ENCODE results near the gene CYFIP2.

Gene CYFIP2

DNA sequence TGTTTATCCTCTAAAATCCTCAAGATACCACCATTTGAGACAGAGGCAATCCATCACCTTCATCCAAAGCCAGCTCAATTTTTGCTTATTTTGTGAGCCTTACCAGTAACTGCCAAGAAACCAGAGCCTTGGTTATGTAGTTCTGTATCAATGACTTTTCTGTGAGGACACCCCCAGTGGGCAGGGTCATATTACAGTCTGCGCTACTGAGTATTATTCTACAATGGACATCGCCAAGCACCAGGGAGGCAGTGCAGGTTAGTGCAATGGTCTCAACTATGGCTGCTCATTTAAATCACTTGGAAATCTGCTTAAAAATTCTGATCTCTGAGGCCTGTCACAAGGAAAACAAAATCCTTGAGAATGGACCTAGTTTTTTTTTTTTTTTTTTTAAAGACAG lies 103.6 kb downstream of the CYFIP2 start:
- no peaks in the 10 kb centered on the region for H3K4me1 ChIP-seq (ENCODE audit: low read depth, poor library complexity, severe bottlenecking)
- H2AFZ ChIP-seq (ENCODE audit: low read depth) = no peak overlapping the region
- H3K36me3 ChIP-seq (ENCODE audit: insufficient read depth) = no peaks in the 10 kb centered on the region
- no peaks in the 10 kb centered on the region for H3K79me2 ChIP-seq (ENCODE audit: insufficient read depth, low read depth)
- H3K27ac ChIP-seq = no peak overlapping the region
- no peak overlapping the region for H3K4me2 ChIP-seq
- TF ChIP-seq, protein P1, sequence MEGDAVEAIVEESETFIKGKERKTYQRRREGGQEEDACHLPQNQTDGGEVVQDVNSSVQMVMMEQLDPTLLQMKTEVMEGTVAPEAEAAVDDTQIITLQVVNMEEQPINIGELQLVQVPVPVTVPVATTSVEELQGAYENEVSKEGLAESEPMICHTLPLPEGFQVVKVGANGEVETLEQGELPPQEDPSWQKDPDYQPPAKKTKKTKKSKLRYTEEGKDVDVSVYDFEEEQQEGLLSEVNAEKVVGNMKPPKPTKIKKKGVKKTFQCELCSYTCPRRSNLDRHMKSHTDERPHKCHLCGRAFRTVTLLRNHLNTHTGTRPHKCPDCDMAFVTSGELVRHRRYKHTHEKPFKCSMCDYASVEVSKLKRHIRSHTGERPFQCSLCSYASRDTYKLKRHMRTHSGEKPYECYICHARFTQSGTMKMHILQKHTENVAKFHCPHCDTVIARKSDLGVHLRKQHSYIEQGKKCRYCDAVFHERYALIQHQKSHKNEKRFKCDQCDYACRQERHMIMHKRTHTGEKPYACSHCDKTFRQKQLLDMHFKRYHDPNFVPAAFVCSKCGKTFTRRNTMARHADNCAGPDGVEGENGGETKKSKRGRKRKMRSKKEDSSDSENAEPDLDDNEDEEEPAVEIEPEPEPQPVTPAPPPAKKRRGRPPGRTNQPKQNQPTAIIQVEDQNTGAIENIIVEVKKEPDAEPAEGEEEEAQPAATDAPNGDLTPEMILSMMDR (conservative IDR thresholded peaks at IDR 0.05; ENCODE audit: low read depth, low read length) = no peak
- no peaks in the 10 kb centered on the region for H4K20me1 ChIP-seq (ENCODE audit: insufficient read depth)
- H3K27me3 ChIP-seq (ENCODE audit: insufficient read depth, low read depth) = no peaks in the 10 kb centered on the region
- H3K9ac ChIP-seq = no peak overlapping the region
- H3K4me3 ChIP-seq (IDR thresholded peaks at IDR 0.05; ENCODE audit: insufficient read depth, low read depth, low read length) = no peak overlapping the region

DNA sequence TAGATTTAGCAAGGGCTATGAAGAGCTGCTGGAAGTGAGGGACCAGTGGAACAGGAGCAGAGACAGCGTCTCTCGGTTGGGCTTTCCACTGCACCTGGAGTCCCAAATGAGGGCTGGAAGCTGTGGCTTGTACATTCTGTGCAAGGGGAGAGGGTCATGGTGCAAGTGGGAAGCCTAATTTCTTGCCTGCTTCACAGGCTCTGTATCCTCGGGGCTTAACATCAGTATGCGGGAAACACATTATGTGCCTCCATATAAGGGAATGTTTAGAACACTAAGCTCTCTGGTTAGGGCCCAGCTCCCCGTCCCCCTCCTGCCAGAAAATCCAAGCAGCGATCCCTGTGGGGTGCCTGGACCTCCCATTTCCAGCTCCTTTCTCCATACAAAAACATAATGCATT lies 105.0 kb downstream of the CYFIP2 start:
- Histone ChIP-seq H3K4me1 (ENCODE audit: low read depth, poor library complexity, severe bottlenecking) (no peaks in the 10 kb centered on the region), H3K36me3 (ENCODE audit: insufficient read depth) (no peaks in the 10 kb centered on the region), H3K4me2 (no peak overlapping the region), H4K20me1 (ENCODE audit: insufficient read depth) (no peaks in the 10 kb centered on the region), H3K27me3 (ENCODE audit: insufficient read depth, low read depth) (no peaks in the 10 kb centered on the region), H3K9ac (no peak overlapping the region), H3K27ac (no peak overlapping the region), H2AFZ (ENCODE audit: low read depth) (no peak overlapping the region), H3K79me2 (ENCODE audit: insufficient read depth, low read depth) (no peaks in the 10 kb centered on the region), H3K4me3 (IDR thresholded peaks at IDR 0.05; ENCODE audit: insufficient read depth, low read depth, low read length) (no peak overlapping the region)
- TF ChIP-seq, protein P1 (conservative IDR thresholded peaks at IDR 0.05; ENCODE audit: low read depth, low read length) = no peak

DNA sequence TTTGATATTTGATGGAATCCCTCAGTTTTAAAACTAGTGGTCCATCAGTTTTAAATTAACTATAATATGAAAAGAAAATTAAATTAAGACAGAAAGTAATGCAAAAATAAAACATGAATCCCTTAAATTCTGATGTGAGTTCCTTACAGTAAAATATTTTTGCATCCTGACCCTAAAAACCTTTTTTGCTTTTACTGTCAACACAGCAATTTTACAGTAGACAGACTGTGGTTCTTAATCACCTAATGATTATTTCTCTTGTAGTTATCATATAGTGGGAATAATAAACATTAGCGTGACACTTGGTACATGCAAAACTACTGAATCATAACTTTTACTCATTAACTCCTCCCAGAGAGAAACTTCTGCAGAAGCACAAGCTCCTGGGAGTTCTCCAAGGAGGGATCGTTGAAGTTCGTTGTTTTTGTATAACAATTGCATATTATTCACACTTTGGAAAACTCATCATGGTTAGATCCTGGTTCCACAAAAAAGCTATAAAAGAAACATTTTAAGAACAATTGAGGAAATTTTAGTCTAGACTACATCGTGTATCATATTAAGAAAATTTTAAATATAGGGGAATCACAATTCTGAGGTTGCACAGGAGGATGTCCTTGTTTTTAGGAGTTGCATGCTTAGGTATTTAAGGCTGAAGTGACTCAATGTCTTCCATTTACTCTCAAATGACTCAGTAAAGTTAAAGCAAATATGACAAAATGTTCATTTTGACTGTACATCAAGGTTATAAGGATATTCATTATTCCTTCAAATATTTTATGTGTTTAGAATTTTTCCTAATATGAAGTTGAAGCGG lies 105.9 kb downstream of the CYFIP2 start:
- no peak overlapping the region for H3K27ac ChIP-seq
- no peaks in the 10 kb centered on the region for H3K36me3 ChIP-seq (ENCODE audit: insufficient read depth)
- H3K4me2 ChIP-seq = no peak overlapping the region

DNA sequence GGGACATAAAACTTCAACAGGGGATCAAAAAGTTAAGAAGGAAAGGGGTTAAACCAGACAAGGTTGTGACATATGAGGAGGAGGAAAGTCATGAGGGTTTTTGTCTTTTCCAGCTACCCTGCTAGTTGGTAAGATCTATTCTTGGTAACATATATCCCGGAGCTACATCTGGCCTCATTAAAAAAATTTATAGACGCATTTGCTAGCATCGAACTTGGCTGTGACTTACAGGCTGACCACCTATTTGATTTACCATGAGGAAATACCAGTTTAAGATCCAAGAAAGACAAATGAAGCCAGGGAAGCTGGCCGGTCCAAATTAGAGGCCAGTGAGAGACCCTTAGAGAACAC lies 106.5 kb downstream of the CYFIP2 start:
- Histone ChIP-seq H4K20me1 (ENCODE audit: insufficient read depth) (no peaks in the 10 kb centered on the region), H3K4me3 (IDR thresholded peaks at IDR 0.05; ENCODE audit: insufficient read depth, low read depth, low read length) (no peak overlapping the region), H3K27me3 (ENCODE audit: insufficient read depth, low read depth) (no peaks in the 10 kb centered on the region), H3K79me2 (ENCODE audit: insufficient read depth, low read depth) (no peaks in the 10 kb centered on the region), H3K9ac (no peak overlapping the region), H3K4me2 (no peak overlapping the region), H2AFZ (ENCODE audit: low read depth) (no peak overlapping the region), H3K4me1 (ENCODE audit: low read depth, poor library complexity, severe bottlenecking) (no peaks in the 10 kb centered on the region), H3K36me3 (ENCODE audit: insufficient read depth) (no peaks in the 10 kb centered on the region), H3K27ac (no peak overlapping the region)
- TF ChIP-seq, protein P1 (conservative IDR thresholded peaks at IDR 0.05; ENCODE audit: low read depth, low read length) = no peak

More for the DNA sequence above, 105.9 kb downstream of the CYFIP2 start:
- Histone ChIP-seq H4K20me1 (ENCODE audit: insufficient read depth) (no peaks in the 10 kb centered on the region), H3K4me1 (ENCODE audit: low read depth, poor library complexity, severe bottlenecking) (no peaks in the 10 kb centered on the region), H3K4me3 (IDR thresholded peaks at IDR 0.05; ENCODE audit: insufficient read depth, low read depth, low read length) (no peak overlapping the region), H3K27me3 (ENCODE audit: insufficient read depth, low read depth) (no peaks in the 10 kb centered on the region), H3K9ac (no peak overlapping the region), H2AFZ (ENCODE audit: low read depth) (no peak overlapping the region), H3K79me2 (ENCODE audit: insufficient read depth, low read depth) (no peaks in the 10 kb centered on the region)
- TF ChIP-seq, protein P1 (conservative IDR thresholded peaks at IDR 0.05; ENCODE audit: low read depth, low read length) = no peak
